ENCODE results near the gene KLRC1.
"Not testable (repeated sequence)": the region's sequence is repeated elsewhere in the genome, so short reads cannot be mapped to it uniquely, and the experiment has no call there.

Gene KLRC1

DNA sequence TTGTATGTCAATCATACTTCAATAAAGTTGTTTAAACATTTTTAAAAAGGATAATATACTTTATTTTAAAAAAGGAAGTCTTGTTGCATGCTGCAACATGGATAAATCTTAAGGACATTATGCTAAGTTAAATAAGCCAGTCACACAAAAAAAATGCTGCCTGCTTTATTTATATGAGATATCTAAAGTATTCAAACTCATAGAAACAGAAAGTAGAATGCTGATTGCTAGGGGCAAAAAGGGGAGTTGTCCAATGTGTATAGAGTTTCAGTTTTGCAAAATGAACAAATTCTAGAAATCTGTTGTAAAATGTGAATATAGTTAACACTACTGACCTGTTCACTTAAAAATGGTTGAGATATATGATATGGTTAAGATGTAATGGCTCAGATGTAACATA is 52.3 kb downstream of the KLRC1 start:
- TF ChIP-seq, protein P1, sequence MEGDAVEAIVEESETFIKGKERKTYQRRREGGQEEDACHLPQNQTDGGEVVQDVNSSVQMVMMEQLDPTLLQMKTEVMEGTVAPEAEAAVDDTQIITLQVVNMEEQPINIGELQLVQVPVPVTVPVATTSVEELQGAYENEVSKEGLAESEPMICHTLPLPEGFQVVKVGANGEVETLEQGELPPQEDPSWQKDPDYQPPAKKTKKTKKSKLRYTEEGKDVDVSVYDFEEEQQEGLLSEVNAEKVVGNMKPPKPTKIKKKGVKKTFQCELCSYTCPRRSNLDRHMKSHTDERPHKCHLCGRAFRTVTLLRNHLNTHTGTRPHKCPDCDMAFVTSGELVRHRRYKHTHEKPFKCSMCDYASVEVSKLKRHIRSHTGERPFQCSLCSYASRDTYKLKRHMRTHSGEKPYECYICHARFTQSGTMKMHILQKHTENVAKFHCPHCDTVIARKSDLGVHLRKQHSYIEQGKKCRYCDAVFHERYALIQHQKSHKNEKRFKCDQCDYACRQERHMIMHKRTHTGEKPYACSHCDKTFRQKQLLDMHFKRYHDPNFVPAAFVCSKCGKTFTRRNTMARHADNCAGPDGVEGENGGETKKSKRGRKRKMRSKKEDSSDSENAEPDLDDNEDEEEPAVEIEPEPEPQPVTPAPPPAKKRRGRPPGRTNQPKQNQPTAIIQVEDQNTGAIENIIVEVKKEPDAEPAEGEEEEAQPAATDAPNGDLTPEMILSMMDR (IDR thresholded peaks at IDR 0.05; ENCODE audit: insufficient read depth, low read depth, low read length, missing control alignments): no peak
- DNase-seq (ENCODE audit: low read depth): no peak
- H3K4me3 ChIP-seq (ENCODE audit: low read depth, low read length): no peak overlapping the region

DNA sequence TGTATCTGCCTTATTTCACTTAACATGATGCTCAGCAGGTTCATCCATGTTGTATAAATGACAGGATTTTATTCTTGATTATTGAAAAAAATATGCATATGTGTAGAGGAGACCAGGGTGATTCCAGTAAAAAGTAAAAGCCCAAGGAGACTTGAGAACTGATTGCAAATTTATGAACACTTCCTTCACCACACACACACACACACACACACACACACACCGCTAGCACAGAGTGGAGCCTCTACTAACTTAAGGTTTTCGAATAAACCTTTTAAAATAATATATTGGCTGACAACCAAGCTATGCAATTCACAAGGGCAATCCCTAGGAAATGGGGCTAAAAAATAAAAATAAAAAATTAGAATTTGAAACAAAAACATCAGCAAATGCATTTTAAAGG is 55.0 kb downstream of the KLRC1 start:
- DNase-seq (ENCODE audit: low read depth): no peak
- H3K4me3 ChIP-seq (ENCODE audit: low read depth, low read length): no peak overlapping the region
- TF ChIP-seq, protein P1 (IDR thresholded peaks at IDR 0.05; ENCODE audit: insufficient read depth, low read depth, low read length, missing control alignments): no peak

DNA sequence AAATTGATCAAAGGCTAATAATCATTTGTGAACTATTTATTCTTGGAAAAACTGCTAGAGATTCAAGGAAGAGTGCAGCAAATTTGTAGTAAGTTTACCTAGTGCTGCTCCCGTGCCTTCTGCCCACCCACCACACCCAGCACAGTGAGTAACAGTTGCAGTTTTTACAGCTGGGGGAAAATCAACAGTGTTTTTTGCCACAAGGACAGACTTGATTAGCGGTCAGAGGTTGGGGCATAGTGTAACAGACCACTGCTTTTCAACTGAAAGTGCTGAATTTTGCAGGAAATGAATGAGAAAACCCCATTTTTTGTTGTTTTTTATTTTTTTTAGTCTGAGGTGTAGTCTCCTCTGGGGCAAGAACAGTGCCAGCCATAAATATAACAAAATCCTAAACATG is 55.9 kb downstream of the KLRC1 start:
- no peak overlapping the region for H3K4me3 ChIP-seq (ENCODE audit: low read depth, low read length)
- peak; percentile 28 for DNase-seq (ENCODE audit: low read depth)
- TF ChIP-seq, protein P1 (IDR thresholded peaks at IDR 0.05; ENCODE audit: insufficient read depth, low read depth, low read length, missing control alignments): no peak

DNA sequence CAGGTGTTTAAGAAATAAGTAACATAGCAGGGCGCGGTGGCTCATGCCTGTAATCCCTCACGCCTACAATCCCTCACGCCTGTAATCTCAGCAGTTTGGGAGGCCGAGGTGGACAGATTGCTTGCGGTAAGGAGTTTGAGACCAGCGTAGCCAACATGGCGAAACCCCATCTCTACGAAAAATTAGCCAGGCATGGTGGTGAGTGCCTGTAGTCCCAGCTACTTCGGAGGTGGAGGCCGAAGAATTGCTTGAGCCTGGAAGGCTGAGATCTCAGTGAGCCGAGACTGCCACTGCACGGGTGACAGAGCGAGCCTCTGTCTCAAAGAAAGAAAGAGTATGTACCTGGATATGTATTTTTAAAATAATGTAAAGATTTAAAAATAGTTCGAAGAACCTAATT is 57.0 kb downstream of the KLRC1 start:
- H3K4me3 ChIP-seq (ENCODE audit: low read depth, low read length); DNase-seq (ENCODE audit: low read depth): not testable (repeated sequence)

Measured in GM12865 (cell line).